ENCODE data around the gene TMEM253.

The TMEM253 gene

GRCh38 chr14:21092273-21093011 is 8.4 kb upstream of the TMEM253 start (continued):
- no peak for TF ChIP-seq ZNF629 (tag by site-specific recombination; IDR thresholded peaks at IDR 0.05)
- TF ChIP-seq ZNF660 (tag by site-specific recombination; IDR thresholded peaks at IDR 0.05): peak; percentile 64
- TF ChIP-seq HOXA7 (CRISPR knock-in tag; IDR thresholded peaks at IDR 0.05; ENCODE audit: borderline replicate concordance): no peak
- TF ChIP-seq ZXDB (tag by site-specific recombination; IDR thresholded peaks at IDR 0.05): peak; percentile 48; the same call in 1 of the 2 replicates
- TF ChIP-seq, protein P1, sequence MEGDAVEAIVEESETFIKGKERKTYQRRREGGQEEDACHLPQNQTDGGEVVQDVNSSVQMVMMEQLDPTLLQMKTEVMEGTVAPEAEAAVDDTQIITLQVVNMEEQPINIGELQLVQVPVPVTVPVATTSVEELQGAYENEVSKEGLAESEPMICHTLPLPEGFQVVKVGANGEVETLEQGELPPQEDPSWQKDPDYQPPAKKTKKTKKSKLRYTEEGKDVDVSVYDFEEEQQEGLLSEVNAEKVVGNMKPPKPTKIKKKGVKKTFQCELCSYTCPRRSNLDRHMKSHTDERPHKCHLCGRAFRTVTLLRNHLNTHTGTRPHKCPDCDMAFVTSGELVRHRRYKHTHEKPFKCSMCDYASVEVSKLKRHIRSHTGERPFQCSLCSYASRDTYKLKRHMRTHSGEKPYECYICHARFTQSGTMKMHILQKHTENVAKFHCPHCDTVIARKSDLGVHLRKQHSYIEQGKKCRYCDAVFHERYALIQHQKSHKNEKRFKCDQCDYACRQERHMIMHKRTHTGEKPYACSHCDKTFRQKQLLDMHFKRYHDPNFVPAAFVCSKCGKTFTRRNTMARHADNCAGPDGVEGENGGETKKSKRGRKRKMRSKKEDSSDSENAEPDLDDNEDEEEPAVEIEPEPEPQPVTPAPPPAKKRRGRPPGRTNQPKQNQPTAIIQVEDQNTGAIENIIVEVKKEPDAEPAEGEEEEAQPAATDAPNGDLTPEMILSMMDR (tag by site-specific recombination; IDR thresholded peaks at IDR 0.05): peak; percentile 98
- TF ChIP-seq ZNF658 (tag by site-specific recombination; IDR thresholded peaks at IDR 0.05): no peak
- TF ChIP-seq YY1 (tag by site-specific recombination; IDR thresholded peaks at IDR 0.05): peak; percentile 46; the same call in 1 of the 2 replicates
- TF ChIP-seq ZNF654 (tag by site-specific recombination; IDR thresholded peaks at IDR 0.05; ENCODE audit: low read depth): peak; percentile 62

DNA sequence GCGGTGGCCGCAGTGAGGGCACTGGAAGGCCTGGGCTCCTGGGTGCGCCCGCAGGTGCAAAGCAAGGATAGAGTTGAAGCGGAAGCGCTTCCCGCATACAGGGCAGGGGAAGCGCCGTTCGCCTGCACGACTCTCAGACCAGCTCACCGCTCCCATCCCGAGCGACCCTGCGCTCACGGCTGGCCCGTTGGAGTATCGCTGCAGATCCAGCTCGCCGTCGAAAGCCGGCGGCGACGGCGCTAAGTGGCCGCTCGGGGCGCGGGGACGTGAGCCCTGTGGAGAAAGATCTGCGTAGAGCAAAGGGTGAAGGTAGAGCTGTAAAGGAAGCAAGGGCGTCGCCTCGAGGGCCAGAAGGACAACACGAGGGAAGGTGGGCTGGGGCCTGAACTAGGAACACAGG is 7.8 kb upstream of the TMEM253 start:
- POLR2A ChIA-PET: interaction anchor here (0.6 to 4.4 kb wide), 6 partner anchors 9 to 78 kb away, joined by 3 to 33 read pairs (median 5); partner anchors contain the start of gene ARHGEF40
- H3K27ac ChIP-seq (ENCODE audit: extremely low read depth, low read depth, low read length): no peak overlapping the region
- CTCF ChIA-PET: interaction anchor here (0.6 to 6.9 kb wide), 31 partner anchors 11 to 465 kb away, joined by 3 to 175 read pairs (median 6); partner anchors contain the start of genes ARHGEF40 and TMEM253
- no peak for TF ChIP-seq ZBTB11 (tag by site-specific recombination; conservative IDR thresholded peaks at IDR 0.05; ENCODE audit: low read depth)
- TF ChIP-seq ZBTB20 (tag by site-specific recombination; IDR thresholded peaks at IDR 0.05): no peak
- TF ChIP-seq ZNF404 (tag by site-specific recombination; IDR thresholded peaks at IDR 0.05): no peak
- TF ChIP-seq ZIC2 (tag by site-specific recombination; IDR thresholded peaks at IDR 0.05): no peak
- TF ChIP-seq ZNF571 (tag by site-specific recombination; IDR thresholded peaks at IDR 0.05): no peak
- TF ChIP-seq ZNF155 (tag by site-specific recombination; IDR thresholded peaks at IDR 0.05): no peak
- TF ChIP-seq ZBTB26 (tag by site-specific recombination; optimal IDR thresholded peaks at IDR 0.05): no peak
- no peak for TF ChIP-seq ZNF274 (IDR thresholded peaks at IDR 0.05; ENCODE audit: low read length)
- TF ChIP-seq ZNF274 (tag by site-specific recombination; IDR thresholded peaks at IDR 0.05; ENCODE audit: borderline replicate concordance): no peak
- TF ChIP-seq PBX3 (CRISPR knock-in tag; IDR thresholded peaks at IDR 0.05): no peak
- TF ChIP-seq ZNF623 (tag by site-specific recombination; IDR thresholded peaks at IDR 0.05): no peak
- no peak for TF ChIP-seq INSM2 (tag by site-specific recombination; IDR thresholded peaks at IDR 0.05)
- no peak for TF ChIP-seq ZNF701 (tag by site-specific recombination; IDR thresholded peaks at IDR 0.05)
- TF ChIP-seq SETDB1 (IDR thresholded peaks at IDR 0.05; ENCODE audit: insufficient read length, low read length): no peak
- TF ChIP-seq, protein P2, sequence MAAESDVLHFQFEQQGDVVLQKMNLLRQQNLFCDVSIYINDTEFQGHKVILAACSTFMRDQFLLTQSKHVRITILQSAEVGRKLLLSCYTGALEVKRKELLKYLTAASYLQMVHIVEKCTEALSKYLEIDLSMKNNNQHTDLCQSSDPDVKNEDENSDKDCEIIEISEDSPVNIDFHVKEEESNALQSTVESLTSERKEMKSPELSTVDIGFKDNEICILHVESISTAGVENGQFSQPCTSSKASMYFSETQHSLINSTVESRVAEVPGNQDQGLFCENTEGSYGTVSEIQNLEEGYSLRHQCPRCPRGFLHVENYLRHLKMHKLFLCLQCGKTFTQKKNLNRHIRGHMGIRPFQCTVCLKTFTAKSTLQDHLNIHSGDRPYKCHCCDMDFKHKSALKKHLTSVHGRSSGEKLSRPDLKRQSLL (tag by site-specific recombination; IDR thresholded peaks at IDR 0.05): no peak
- TF ChIP-seq KLF9 (tag by site-specific recombination; IDR thresholded peaks at IDR 0.05; ENCODE audit: low read depth): no peak
- TF ChIP-seq, protein P3, sequence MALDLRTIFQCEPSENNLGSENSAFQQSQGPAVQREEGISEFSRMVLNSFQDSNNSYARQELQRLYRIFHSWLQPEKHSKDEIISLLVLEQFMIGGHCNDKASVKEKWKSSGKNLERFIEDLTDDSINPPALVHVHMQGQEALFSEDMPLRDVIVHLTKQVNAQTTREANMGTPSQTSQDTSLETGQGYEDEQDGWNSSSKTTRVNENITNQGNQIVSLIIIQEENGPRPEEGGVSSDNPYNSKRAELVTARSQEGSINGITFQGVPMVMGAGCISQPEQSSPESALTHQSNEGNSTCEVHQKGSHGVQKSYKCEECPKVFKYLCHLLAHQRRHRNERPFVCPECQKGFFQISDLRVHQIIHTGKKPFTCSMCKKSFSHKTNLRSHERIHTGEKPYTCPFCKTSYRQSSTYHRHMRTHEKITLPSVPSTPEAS (tag by site-specific recombination; IDR thresholded peaks at IDR 0.05): no peak

More for the DNA sequence above, 7.8 kb upstream of the TMEM253 start:
- no peaks in the 10 kb centered on the region for H3K9me3 ChIP-seq (ENCODE audit: control insufficient read depth, insufficient read depth, low read depth, low read length)
- no peak overlapping the region for H3K4me3 ChIP-seq (ENCODE audit: low read depth, low read length)
- H3K4me1 ChIP-seq (ENCODE audit: control insufficient read depth, insufficient read depth, low read length): peaks cover 8% of the 10 kb centered on the region; the same call in 1 of the 2 replicates
- peaks cover 11 to 46% of the 10 kb centered on the region in 2 experiments; a peak in 2 of 3 replicates for H3K36me3 ChIP-seq (ENCODE audit: control insufficient read depth in 2 of 2, insufficient read depth in 1 of 2, low read length in 2 of 2)

All from HEK293 (cell line).